GM18907 (cell line): ENCODE measurements around the gene PLK3.
"Not testable (repeated sequence)": the region's sequence is repeated elsewhere in the genome, so short reads cannot be mapped to it uniquely, and the experiment has no call there.

ENCODE experiments used
- ATAC-seq: cut with Tn5 transposase; IDR thresholded peaks from one replicate; pipeline ENCODE4 v1.9.1; 2021; ENCODE audit warnings: mild to moderate bottlenecking, moderate library complexity; ENCODE audit not compliant: unreplicated experiment

PLK3 gene

GRCh38 chr1:44808063-44808937 lies 8.1 kb downstream of the PLK3 start, which contains the start of gene BTBD19:
Gene BTBD19, plus strand, starts transcription at chr1:44808523. Its CDS starts 298 bp downstream, at chr1:44808821.
- ATAC-seq, result peak; percentile 33

GRCh38 chr1:44808938-44809917 lies 9.1 kb downstream of the PLK3 start:
- ATAC-seq, result peak; percentile 35

- ATAC-seq, result no peak
These were observed 10.1 kb downstream of the PLK3 start for GRCh38 chr1:44810101-44810761.

- not testable (repeated sequence) for ATAC-seq
These were observed 10.6 kb downstream of the PLK3 start for GRCh38 chr1:44810762-44811105.

- no peak for ATAC-seq
These were observed 11.1 kb downstream of the PLK3 start for GRCh38 chr1:44811234-44811633.

- ATAC-seq, result no peak
These were observed 12.8 kb downstream of the PLK3 start for GRCh38 chr1:44812822-44813543.

- ATAC-seq, result not testable (repeated sequence)
These were observed 15.7 kb downstream of the PLK3 start for GRCh38 chr1:44815926-44816325.

- ATAC-seq, result no peak
These were observed 17.1 kb downstream of the PLK3 start for GRCh38 chr1:44817307-44817706.

GRCh38 chr1:44817771-44818495 lies 17.8 kb downstream of the PLK3 start:
- ATAC-seq, result no peak

GRCh38 chr1:44819196-44819607 lies 19.0 kb downstream of the PLK3 start:
- ATAC-seq, result no peak

- peak; percentile 77 for ATAC-seq
These were observed 19.6 kb downstream of the PLK3 start for GRCh38 chr1:44819608-44820327.

GRCh38 chr1:44820328-44821239 lies 20.4 kb downstream of the PLK3 start:
- no peak for ATAC-seq

- ATAC-seq, result no peak
These were observed 21.1 kb downstream of the PLK3 start for GRCh38 chr1:44821240-44821715.

- no peak for ATAC-seq
These were observed 22.0 kb downstream of the PLK3 start for GRCh38 chr1:44822131-44822701.

GRCh38 chr1:44822981-44823451 lies 22.8 kb downstream of the PLK3 start:
- ATAC-seq, result no peak

- not testable (repeated sequence) for ATAC-seq
These were observed 24.2 kb downstream of the PLK3 start for GRCh38 chr1:44824392-44824791.
